CD4-positive, alpha-beta T cell (primary cell): ENCODE data around the gene B4GALT3. TPM values are rescaled to one million over a fixed set of nuclear protein-coding genes. Genes with fewer than 3 reads are reported as not detected.
A peak's percentile ranks its signal among the peaks of the same experiment; 100 is the strongest.

Source experiments
- ATAC-seq: fragments of 200-7000 bp; cut with Tn5 transposase; one replicate; pipeline ENCODE4 v1.10.0; 2022; ENCODE audit warnings: mild to moderate bottlenecking; ENCODE audit not compliant: poor library complexity
- CTCF ChIA-PET: fragments of 350-600 bp; sonication (Branson Sonifier 250); formaldehyde crosslinking; loops from one replicate; lab custom pipeline; 2021; ENCODE audit warnings: antibody characterized with exemption, inconsistent platforms; lab: Charles Lee
- POLR2A ChIA-PET: fragments of 350-600 bp; sonication (Branson Sonifier 250); formaldehyde crosslinking; loops from one replicate; lab custom pipeline; 2021; ENCODE audit warnings: antibody characterized with exemption, inconsistent platforms; lab: Charles Lee
- DNase-seq, 14 experiments: peaks; one replicate each; pipeline ENCODE4 v3.0.0-alpha.2; 2013 to 2020; ENCODE audit warnings: mixed read lengths in 2 of 14
- H3K27ac ChIP-seq, 2 donors: one replicate each; pipeline versions ENCODE4 v1.5.1 to v1.7.0; 2013; ENCODE audit warnings: low read length in 2 of 2, low read depth in 1 of 2, mild to moderate bottlenecking in 1 of 2
- H3K27me3 ChIP-seq, 2 experiments: 1 replicate in 1 of 2; 2 replicates in 1 of 2; pipeline versions ENCODE4 v1.6.1 to v1.7.0; 2013; ENCODE audit warnings: low read length in 2 of 2, control low read depth in 1 of 2, mild to moderate bottlenecking in 1 of 2, moderate library complexity in 1 of 2; ENCODE audit not compliant: insufficient read depth in 2 of 2, control insufficient read depth in 1 of 2
- H3K36me3 ChIP-seq: one replicate; pipeline ENCODE4 v1.6.1; 2013; ENCODE audit warnings: low read length, control low read depth; ENCODE audit not compliant: insufficient read depth
- H3K4me1 ChIP-seq: one replicate; pipeline ENCODE4 v1.6.1; 2013; ENCODE audit warnings: low read length, control low read depth; ENCODE audit not compliant: insufficient read depth
- H3K4me3 ChIP-seq: one replicate; pipeline ENCODE4 v1.5.1; 2013; ENCODE audit warnings: mild to moderate bottlenecking, low read length, moderate library complexity
- H3K9me3 ChIP-seq, 2 experiments: 1 replicate in 1 of 2; 2 replicates in 1 of 2; pipeline versions ENCODE4 v1.6.1 to v1.7.0; 2013; ENCODE audit warnings: low read length in 2 of 2, mild to moderate bottlenecking in 2 of 2, control low read depth in 1 of 2, moderate library complexity in 1 of 2; ENCODE audit not compliant: control insufficient read depth in 1 of 2, insufficient read depth in 1 of 2
- H3K27ac Mint-ChIP-seq: one replicate; pipeline ENCODE4 v1.8.0; 2020; ENCODE audit warnings: mixed read lengths
- H3K27me3 Mint-ChIP-seq: one replicate; pipeline ENCODE4 v1.8.0; 2021; ENCODE audit warnings: mixed read lengths
- H3K36me3 Mint-ChIP-seq: one replicate; pipeline ENCODE4 v1.8.0; 2021; ENCODE audit warnings: low read depth, mixed read lengths
- H3K4me1 Mint-ChIP-seq: one replicate; pipeline ENCODE4 v1.8.0; 2021; ENCODE audit warnings: low read depth, mixed read lengths
- H3K4me3 Mint-ChIP-seq: one replicate; pipeline ENCODE4 v1.8.0; 2020; ENCODE audit warnings: mild to moderate bottlenecking, mixed read lengths
- H3K9me3 Mint-ChIP-seq: one replicate; pipeline ENCODE4 v1.8.0; 2020; ENCODE audit warnings: mixed read lengths
- intact Hi-C, 2 experiments: fragments of 100-400 bp; cut with DNase I in 1 of 2; cut with micrococcal nuclease in 1 of 2; formaldehyde crosslinking; loops; one replicate each; pipeline versions ENCODE4 v1.15.1 to v1.9.0; 2023 to 2025; cut with DNase I, micrococcal nuclease
- total RNA-seq, 174 experiments: library from RNA in 2 of 174; stranded (reverse) in 2 of 174; gene quantifications; one replicate each; pipeline ENCODE4 v1.2.3 and lab custom pipeline; 2021 to 2026
- TF ChIP-seq, protein P1 (sequence below): fragments of 200-600 bp; IDR thresholded peaks from one replicate; pipeline ENCODE4 v1.8.0; 2022; ENCODE audit warnings: antibody characterized with exemption, mild to moderate bottlenecking

B4GALT3 gene
- total RNA-seq, 2 experiments from 2014 or later, result 40.8 to 44.3 TPM

DNA sequence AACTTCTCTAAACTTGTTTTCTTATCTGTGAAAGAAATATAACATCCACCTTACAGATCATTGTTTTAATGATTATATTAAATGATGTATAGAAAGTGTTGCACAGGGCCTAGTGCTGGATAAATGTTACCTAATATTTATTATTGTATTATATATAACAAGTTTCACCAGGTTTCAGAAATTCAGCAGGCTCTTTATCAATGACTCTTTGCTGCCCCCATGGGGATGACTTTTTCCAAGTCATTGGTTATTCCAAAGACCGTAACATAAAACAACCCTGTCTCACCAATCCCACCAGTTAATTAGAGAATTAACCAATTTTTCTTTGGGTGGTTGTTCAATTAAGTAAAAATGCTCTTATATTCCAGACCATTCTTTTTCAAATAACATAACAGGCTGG is 37.5 kb downstream of the B4GALT3 start:
- POLR2A ChIA-PET, result no interaction called here
- CTCF ChIA-PET, result interaction anchor here (1.0 to 1.3 kb wide), 3 partner anchors 15 to 86 kb away, joined by 3 to 5 read pairs (median 3); no protein-coding TSS in a partner anchor
- peak in 8 of 14 experiments; percentile 26 to 73 (median 50) for DNase-seq
- Histone ChIP-seq H3K4me3 (no peak overlapping the region), H3K27me3 (no peaks in the 10 kb centered on the region), H3K9me3 (no peaks in the 10 kb centered on the region), H3K36me3 (no peaks in the 10 kb centered on the region), H3K4me1 (peaks cover 2% of the 10 kb centered on the region), H3K27ac (no peak overlapping the region)
- Mint-ChIP-seq H3K36me3 (no peaks in the 10 kb centered on the region), H3K4me1 (peaks cover 6% of the 10 kb centered on the region), H3K9me3 (no peaks in the 10 kb centered on the region), H3K27me3 (no peaks in the 10 kb centered on the region), H3K27ac (no peak overlapping the region), H3K4me3 (no peak overlapping the region)
- intact Hi-C loops, result loop anchor here in 1 of 2 experiments (2.0 to 10.0 kb wide), 3 partner anchors 143 to 855 kb away; partner anchors contain the start of gene PEX19
- ATAC-seq, result peak; percentile 72
- TF ChIP-seq, protein P1, sequence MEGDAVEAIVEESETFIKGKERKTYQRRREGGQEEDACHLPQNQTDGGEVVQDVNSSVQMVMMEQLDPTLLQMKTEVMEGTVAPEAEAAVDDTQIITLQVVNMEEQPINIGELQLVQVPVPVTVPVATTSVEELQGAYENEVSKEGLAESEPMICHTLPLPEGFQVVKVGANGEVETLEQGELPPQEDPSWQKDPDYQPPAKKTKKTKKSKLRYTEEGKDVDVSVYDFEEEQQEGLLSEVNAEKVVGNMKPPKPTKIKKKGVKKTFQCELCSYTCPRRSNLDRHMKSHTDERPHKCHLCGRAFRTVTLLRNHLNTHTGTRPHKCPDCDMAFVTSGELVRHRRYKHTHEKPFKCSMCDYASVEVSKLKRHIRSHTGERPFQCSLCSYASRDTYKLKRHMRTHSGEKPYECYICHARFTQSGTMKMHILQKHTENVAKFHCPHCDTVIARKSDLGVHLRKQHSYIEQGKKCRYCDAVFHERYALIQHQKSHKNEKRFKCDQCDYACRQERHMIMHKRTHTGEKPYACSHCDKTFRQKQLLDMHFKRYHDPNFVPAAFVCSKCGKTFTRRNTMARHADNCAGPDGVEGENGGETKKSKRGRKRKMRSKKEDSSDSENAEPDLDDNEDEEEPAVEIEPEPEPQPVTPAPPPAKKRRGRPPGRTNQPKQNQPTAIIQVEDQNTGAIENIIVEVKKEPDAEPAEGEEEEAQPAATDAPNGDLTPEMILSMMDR, result peak; percentile 67

- H3K9me3 ChIP-seq, result no peaks in the 10 kb centered on the region
- TF ChIP-seq, protein P1, result no peak
- no peak overlapping the region for H3K27ac ChIP-seq
- Mint-ChIP-seq H3K27ac (peak overlapping the region; percentile 50), H3K4me3 (no peak overlapping the region), H3K36me3 (no peaks in the 10 kb centered on the region), H3K27me3 (no peaks in the 10 kb centered on the region), H3K4me1 (peaks cover 6% of the 10 kb centered on the region), H3K9me3 (no peaks in the 10 kb centered on the region)
- DNase-seq, result no peak
- no peak for ATAC-seq
- H3K4me1 ChIP-seq, result peaks cover 14% of the 10 kb centered on the region
- intact Hi-C loops, result loop anchor here in 1 of 2 experiments (10.0 kb wide), 1 partner anchor 854 kb away; the partner anchor contains the start of gene PEX19
- CTCF ChIA-PET, result interaction anchor here (0.7 to 1.3 kb wide), 3 partner anchors 41 to 67 kb away, joined by 3 to 5 read pairs (median 3); no protein-coding TSS in a partner anchor
- H3K27me3 ChIP-seq, result no peaks in the 10 kb centered on the region
- no peak overlapping the region for H3K4me3 ChIP-seq
- no peaks in the 10 kb centered on the region for H3K36me3 ChIP-seq
- POLR2A ChIA-PET, result interaction anchor here (1.0 to 3.3 kb wide), 3 partner anchors 11 to 21 kb away, joined by 4 to 11 read pairs (median 4); partner anchors contain the start of genes NIT1, PFDN2 and UFC1
Measured at GRCh38 chr1:161138431-161138830, 38.9 kb downstream of the B4GALT3 start.

- Histone ChIP-seq H3K9me3 (no peaks in the 10 kb centered on the region), H3K27me3 (no peaks in the 10 kb centered on the region), H3K27ac (no peak overlapping the region), H3K4me3 (no peak overlapping the region), H3K36me3 (no peaks in the 10 kb centered on the region), H3K4me1 (peaks cover 19% of the 10 kb centered on the region)
- Mint-ChIP-seq H3K36me3 (no peaks in the 10 kb centered on the region), H3K27ac (peak overlapping the region; percentile 50), H3K4me3 (no peak overlapping the region), H3K9me3 (no peaks in the 10 kb centered on the region), H3K27me3 (no peaks in the 10 kb centered on the region), H3K4me1 (peaks cover 6% of the 10 kb centered on the region)
- POLR2A ChIA-PET, result interaction anchor here (1.0 to 3.3 kb wide), 3 partner anchors 10 to 20 kb away, joined by 4 to 11 read pairs (median 4); partner anchors contain the start of genes NIT1, PFDN2 and UFC1
- DNase-seq, result no peak
- no peak for ATAC-seq
- TF ChIP-seq, protein P1, result no peak
- intact Hi-C loops, result loop anchor here in 1 of 2 experiments (10.0 kb wide), 1 partner anchor 853 kb away; the partner anchor contains the start of gene PEX19
- CTCF ChIA-PET, result interaction anchor here (0.7 to 1.7 kb wide), 3 partner anchors 40 to 66 kb away, joined by 3 to 5 read pairs (median 3); no protein-coding TSS in a partner anchor
Measured at GRCh38 chr1:161137881-161138280, 39.4 kb downstream of the B4GALT3 start.
